HCT116 (cell line): ENCODE measurements around the gene ZIC5.

ENCODE experiments used
- CEBPB ChIP-seq: IDR thresholded peaks from 2 replicates; pipeline ENCODE4 v1.6.1; 2012; ENCODE audit warnings: low read depth
- EZH2 ChIP-seq: fragments of 200-600 bp; sonication (generic); IDR thresholded peaks from 2 replicates; pipeline ENCODE4 v1.6.1; 2017; ENCODE audit warnings: antibody characterized with exemption, mixed run types
- POLR2A ChIP-seq: IDR thresholded peaks from 2 replicates; pipeline ENCODE4 v1.7.0; 2011; ENCODE audit warnings: borderline replicate concordance; ENCODE audit not compliant: insufficient read depth, insufficient read length; ENCODE audit errors: extremely low read depth
- POLR2AphosphoS5 ChIP-seq: IDR thresholded peaks from 2 replicates; pipeline ENCODE4 v1.6.1; 2011; ENCODE audit warnings: mild to moderate bottlenecking, low read depth, low read length, moderate library complexity
- RAD21 ChIP-seq: IDR thresholded peaks from 2 replicates; pipeline ENCODE4 v1.6.1; 2012; ENCODE audit warnings: low read depth, mild to moderate bottlenecking
- SIN3A ChIP-seq: IDR thresholded peaks from 2 replicates; pipeline ENCODE4 v1.6.1; 2012; ENCODE audit warnings: low read depth
- YY1 ChIP-seq: IDR thresholded peaks from 2 replicates; pipeline ENCODE4 v1.6.1; 2011; ENCODE audit warnings: low read length, low read depth, moderate library complexity, mild to moderate bottlenecking; ENCODE audit not compliant: insufficient replicate concordance; ENCODE audit errors: extremely low read depth
- TF ChIP-seq, protein P1 (sequence below), 3 experiments: fragments of 200-600 bp in 1 of 3; sonication (generic) in 1 of 3; IDR thresholded peaks in 2 of 3; conservative IDR thresholded peaks in 1 of 3; 2 replicates each; pipeline ENCODE4 v1.5.1; 2012 to 2017; ENCODE audit warnings: low read depth in 2 of 3, low read length in 2 of 3, antibody characterized with exemption in 1 of 3, borderline replicate concordance in 1 of 3, control low read depth in 1 of 3, mild to moderate bottlenecking in 1 of 3, mixed read lengths in 1 of 3, mixed run types in 1 of 3, moderate library complexity in 1 of 3; ENCODE audit not compliant: insufficient read depth in 1 of 3
- TF ChIP-seq, protein P2 (sequence below): IDR thresholded peaks from 2 replicates; pipeline ENCODE4 v1.6.1; 2012; ENCODE audit warnings: low read depth

GRCh38 chr13:99970651-99971575 is 654 bp downstream of the ZIC5 start:
- TF ChIP-seq, protein P1, sequence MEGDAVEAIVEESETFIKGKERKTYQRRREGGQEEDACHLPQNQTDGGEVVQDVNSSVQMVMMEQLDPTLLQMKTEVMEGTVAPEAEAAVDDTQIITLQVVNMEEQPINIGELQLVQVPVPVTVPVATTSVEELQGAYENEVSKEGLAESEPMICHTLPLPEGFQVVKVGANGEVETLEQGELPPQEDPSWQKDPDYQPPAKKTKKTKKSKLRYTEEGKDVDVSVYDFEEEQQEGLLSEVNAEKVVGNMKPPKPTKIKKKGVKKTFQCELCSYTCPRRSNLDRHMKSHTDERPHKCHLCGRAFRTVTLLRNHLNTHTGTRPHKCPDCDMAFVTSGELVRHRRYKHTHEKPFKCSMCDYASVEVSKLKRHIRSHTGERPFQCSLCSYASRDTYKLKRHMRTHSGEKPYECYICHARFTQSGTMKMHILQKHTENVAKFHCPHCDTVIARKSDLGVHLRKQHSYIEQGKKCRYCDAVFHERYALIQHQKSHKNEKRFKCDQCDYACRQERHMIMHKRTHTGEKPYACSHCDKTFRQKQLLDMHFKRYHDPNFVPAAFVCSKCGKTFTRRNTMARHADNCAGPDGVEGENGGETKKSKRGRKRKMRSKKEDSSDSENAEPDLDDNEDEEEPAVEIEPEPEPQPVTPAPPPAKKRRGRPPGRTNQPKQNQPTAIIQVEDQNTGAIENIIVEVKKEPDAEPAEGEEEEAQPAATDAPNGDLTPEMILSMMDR (IDR thresholded peaks at IDR 0.05 in 2 of 3, conservative IDR thresholded peaks at IDR 0.05 in 1 of 3; ENCODE audit: borderline replicate concordance in 1 of 3, insufficient read depth in 1 of 3, low read depth in 2 of 3, low read length in 2 of 3): no peak
- TF ChIP-seq EZH2 (no peak), YY1 (no peak), SIN3A (no peak), RAD21 (no peak), POLR2AphosphoS5 (peak; percentile 71), CEBPB (no peak), POLR2A (peak; percentile 51)
- TF ChIP-seq, protein P2, sequence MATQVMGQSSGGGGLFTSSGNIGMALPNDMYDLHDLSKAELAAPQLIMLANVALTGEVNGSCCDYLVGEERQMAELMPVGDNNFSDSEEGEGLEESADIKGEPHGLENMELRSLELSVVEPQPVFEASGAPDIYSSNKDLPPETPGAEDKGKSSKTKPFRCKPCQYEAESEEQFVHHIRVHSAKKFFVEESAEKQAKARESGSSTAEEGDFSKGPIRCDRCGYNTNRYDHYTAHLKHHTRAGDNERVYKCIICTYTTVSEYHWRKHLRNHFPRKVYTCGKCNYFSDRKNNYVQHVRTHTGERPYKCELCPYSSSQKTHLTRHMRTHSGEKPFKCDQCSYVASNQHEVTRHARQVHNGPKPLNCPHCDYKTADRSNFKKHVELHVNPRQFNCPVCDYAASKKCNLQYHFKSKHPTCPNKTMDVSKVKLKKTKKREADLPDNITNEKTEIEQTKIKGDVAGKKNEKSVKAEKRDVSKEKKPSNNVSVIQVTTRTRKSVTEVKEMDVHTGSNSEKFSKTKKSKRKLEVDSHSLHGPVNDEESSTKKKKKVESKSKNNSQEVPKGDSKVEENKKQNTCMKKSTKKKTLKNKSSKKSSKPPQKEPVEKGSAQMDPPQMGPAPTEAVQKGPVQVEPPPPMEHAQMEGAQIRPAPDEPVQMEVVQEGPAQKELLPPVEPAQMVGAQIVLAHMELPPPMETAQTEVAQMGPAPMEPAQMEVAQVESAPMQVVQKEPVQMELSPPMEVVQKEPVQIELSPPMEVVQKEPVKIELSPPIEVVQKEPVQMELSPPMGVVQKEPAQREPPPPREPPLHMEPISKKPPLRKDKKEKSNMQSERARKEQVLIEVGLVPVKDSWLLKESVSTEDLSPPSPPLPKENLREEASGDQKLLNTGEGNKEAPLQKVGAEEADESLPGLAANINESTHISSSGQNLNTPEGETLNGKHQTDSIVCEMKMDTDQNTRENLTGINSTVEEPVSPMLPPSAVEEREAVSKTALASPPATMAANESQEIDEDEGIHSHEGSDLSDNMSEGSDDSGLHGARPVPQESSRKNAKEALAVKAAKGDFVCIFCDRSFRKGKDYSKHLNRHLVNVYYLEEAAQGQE: no peak
